IMR-90 (cell line): ENCODE data around the gene KLF16. TPM values are rescaled to one million over a fixed set of nuclear protein-coding genes. Genes with fewer than 3 reads are reported as not detected.

Experiments used
- ATAC-seq: fragments of 200-7000 bp; cut with Tn5 transposase; 2 replicates; pipeline ENCODE4 v1.9.1; 2020; ENCODE audit warnings: low read depth, mild to moderate bottlenecking, moderate library complexity
- BruUV-seq: library from RNA; stranded (reverse); fragments of 400-500 nt; replicated peaks from 2 replicates; lab custom pipeline; 2021; lab: Mats Ljungman, UMichigan
- CTCF ChIA-PET: fragments of 300-600 bp; formaldehyde crosslinking; extraction: SDS; loops from one replicate; lab custom pipeline; 2021; ENCODE audit warnings: antibody characterized with exemption; lab: Yijun Ruan, JAX
- POLR2A ChIA-PET: fragments of 300-600 bp; sonication (Branson Sonifier 250); formaldehyde crosslinking; loops from one replicate; lab custom pipeline; 2022; ENCODE audit warnings: antibody characterized with exemption; ENCODE audit not compliant: unreplicated experiment; lab: Charles Lee
- DNase-seq: peaks from one replicate; pipeline ENCODE4 v3.0.0; 2013
- H2AFZ ChIP-seq: replicated peaks from 2 replicates; pipeline ENCODE3; 2013; ENCODE audit warnings: low read length, mild to moderate bottlenecking; ENCODE audit not compliant: poor library complexity
- H2AK5ac ChIP-seq: 2 replicates; pipeline ENCODE4 v1.6.1; 2013; ENCODE audit warnings: low read depth, low read length, inconsistent platforms
- H2AK9ac ChIP-seq: replicated peaks from 2 replicates; pipeline ENCODE3; 2013; ENCODE audit warnings: mild to moderate bottlenecking, low read depth, low read length, moderate library complexity; ENCODE audit not compliant: poor library complexity
- H2BK120ac ChIP-seq: 2 replicates; pipeline ENCODE4 v1.6.1; 2013; ENCODE audit warnings: low read depth, low read length, inconsistent platforms
- H2BK15ac ChIP-seq: 3 replicates; pipeline ENCODE4 v1.6.1; 2013; ENCODE audit warnings: low read depth, low read length, inconsistent platforms
- H2BK20ac ChIP-seq: 2 replicates; pipeline ENCODE4 v1.6.1; 2013; ENCODE audit warnings: low read depth, mild to moderate bottlenecking, inconsistent platforms, low read length, moderate library complexity
- H2BK5ac ChIP-seq: 2 replicates; pipeline ENCODE4 v1.6.1; 2013; ENCODE audit warnings: mild to moderate bottlenecking, low read depth, low read length, inconsistent platforms; ENCODE audit not compliant: poor library complexity, severe bottlenecking
- H3K14ac ChIP-seq: replicated peaks from 2 replicates; pipeline ENCODE4 v1.6.1; 2013; ENCODE audit warnings: low read depth, low read length, inconsistent platforms
- H3K18ac ChIP-seq: 2 replicates; pipeline ENCODE4 v1.6.1; 2013; ENCODE audit warnings: low read depth, low read length, control low read depth
- H3K23ac ChIP-seq: 2 replicates; pipeline ENCODE4 v1.6.1; 2013; ENCODE audit warnings: low read depth, low read length, inconsistent platforms
- H3K27ac ChIP-seq: 2 replicates; pipeline ENCODE4 v1.5.1; 2013; ENCODE audit warnings: mild to moderate bottlenecking, control low read depth, low read length; ENCODE audit not compliant: insufficient read depth
- H3K27me3 ChIP-seq: 2 replicates; pipeline ENCODE4 v1.6.1; 2013; ENCODE audit warnings: low read length; ENCODE audit not compliant: control insufficient read depth, insufficient read depth
- H3K36me3 ChIP-seq: 2 replicates; pipeline ENCODE4 v1.6.1; 2013; ENCODE audit warnings: low read length, mixed read lengths; ENCODE audit not compliant: control insufficient read depth, insufficient read depth
- H3K4ac ChIP-seq: 2 replicates; pipeline ENCODE4 v1.6.1; 2013; ENCODE audit warnings: low read depth, low read length, inconsistent platforms
- H3K4me1 ChIP-seq: 2 replicates; pipeline ENCODE4 v1.6.1; 2013; ENCODE audit warnings: low read length, mixed read lengths; ENCODE audit not compliant: control insufficient read depth, insufficient read depth
- H3K4me2 ChIP-seq: 2 replicates; pipeline ENCODE4 v1.6.1; 2013; ENCODE audit warnings: low read depth, mild to moderate bottlenecking, control low read depth, low read length, moderate library complexity
- H3K4me3 ChIP-seq: 2 replicates; pipeline ENCODE4 v1.5.1; 2013; ENCODE audit warnings: low read depth, mild to moderate bottlenecking, control low read depth, low read length, moderate library complexity; ENCODE audit not compliant: insufficient read depth
- H3K56ac ChIP-seq: 2 replicates; pipeline ENCODE4 v1.6.1; 2013; ENCODE audit warnings: low read length, inconsistent platforms; ENCODE audit not compliant: insufficient read depth; ENCODE audit errors: extremely low read depth
- H3K79me1 ChIP-seq, 2 experiments: 2 replicates each; pipeline ENCODE4 v1.6.1; 2013; ENCODE audit warnings: low read length in 2 of 2, inconsistent platforms in 1 of 2, low read depth in 1 of 2
- H3K9ac ChIP-seq: 2 replicates; pipeline ENCODE4 v1.6.1; 2013; ENCODE audit warnings: low read depth, low read length, control low read depth
- H3K9me1 ChIP-seq: 2 replicates; pipeline ENCODE4 v1.6.1; 2013; ENCODE audit warnings: low read length, inconsistent platforms; ENCODE audit not compliant: insufficient read depth
- H3K9me3 ChIP-seq: 2 replicates; pipeline ENCODE4 v1.6.1; 2013; ENCODE audit warnings: low read length; ENCODE audit not compliant: control insufficient read depth, insufficient read depth
- H4K20me1 ChIP-seq: 2 replicates; pipeline ENCODE4 v1.6.1; 2013; ENCODE audit warnings: low read length, inconsistent platforms; ENCODE audit not compliant: insufficient read depth
- H4K5ac ChIP-seq: 2 replicates; pipeline ENCODE4 v1.6.1; 2013; ENCODE audit warnings: mild to moderate bottlenecking, low read depth, low read length, control low read depth
- H4K8ac ChIP-seq, 2 experiments: 2 replicates each; pipeline ENCODE4 v1.6.1; 2013; ENCODE audit warnings: low read depth in 2 of 2, low read length in 2 of 2, control low read depth in 1 of 2, inconsistent platforms in 1 of 2
- H4K91ac ChIP-seq: 2 replicates; pipeline ENCODE4 v1.6.1; 2013; ENCODE audit warnings: low read depth, low read length, inconsistent platforms; ENCODE audit not compliant: insufficient read depth
- BHLHE40 ChIP-seq: fragments of 150-350 bp; IDR thresholded peaks from 2 replicates; pipeline ENCODE4 v1.6.1; 2016; ENCODE audit warnings: mild to moderate bottlenecking, low read depth, low read length
- CEBPB ChIP-seq: IDR thresholded peaks from 2 replicates; pipeline ENCODE4 v1.6.1; 2012; ENCODE audit warnings: low read depth, low read length, improper control_type of control experiment
- CHD1 ChIP-seq: IDR thresholded peaks from 2 replicates; pipeline ENCODE4 v1.6.1; 2012; ENCODE audit warnings: low read depth, low read length, improper control_type of control experiment
- FOS ChIP-seq: fragments of 150-350 bp; IDR thresholded peaks from 2 replicates; pipeline ENCODE4 v1.6.1; 2016; ENCODE audit warnings: low read depth, low read length
- MAFK ChIP-seq: IDR thresholded peaks from 2 replicates; pipeline ENCODE4 v1.6.1; 2012; ENCODE audit warnings: low read depth, low read length, improper control_type of control experiment
- MAZ ChIP-seq: IDR thresholded peaks from 2 replicates; pipeline ENCODE4 v1.6.1; 2012; ENCODE audit warnings: low read depth, mild to moderate bottlenecking, low read length, improper control_type of control experiment, moderate library complexity, borderline replicate concordance
- MXI1 ChIP-seq: IDR thresholded peaks from 2 replicates; pipeline ENCODE4 v1.6.1; 2012; ENCODE audit warnings: low read depth, mild to moderate bottlenecking, low read length, moderate library complexity, borderline replicate concordance
- POLR2A ChIP-seq: IDR thresholded peaks from 2 replicates; pipeline ENCODE4 v1.6.1; 2012; ENCODE audit warnings: mild to moderate bottlenecking, low read depth, low read length
- RAD21 ChIP-seq: IDR thresholded peaks from 2 replicates; pipeline ENCODE4 v1.6.1; 2012; ENCODE audit warnings: low read length, improper control_type of control experiment
- RCOR1 ChIP-seq: IDR thresholded peaks from 2 replicates; pipeline ENCODE4 v1.6.1; 2012; ENCODE audit warnings: mild to moderate bottlenecking, low read length, improper control_type of control experiment; ENCODE audit not compliant: insufficient replicate concordance
- RFX5 ChIP-seq: IDR thresholded peaks from 2 replicates; pipeline ENCODE4 v1.8.0; 2012; ENCODE audit warnings: low read depth, mild to moderate bottlenecking, low read length, moderate library complexity
- SMC3 ChIP-seq: fragments of 150-350 bp; IDR thresholded peaks from 2 replicates; pipeline ENCODE4 v1.6.1; 2016; ENCODE audit warnings: low read depth, mild to moderate bottlenecking, antibody characterized with exemption, low read length, moderate library complexity
- USF2 ChIP-seq: fragments of 150-350 bp; IDR thresholded peaks from 2 replicates; pipeline ENCODE4 v1.6.1; 2017; ENCODE audit warnings: mild to moderate bottlenecking, antibody characterized with exemption, low read length, low read depth
- WGBS, 2 experiments: methylation state at CpG; one replicate each; pipeline versions ENCODE4 v1.1.5 to v1.1.7; 2013; ENCODE audit warnings: missing lambda C conversion rate in 2 of 2; ENCODE audit not compliant: insufficient read length in 1 of 2; ENCODE audit errors: extremely low coverage in 2 of 2; 5-methylcytosine and 5-hydroxymethylcytosine counted together
- dilution Hi-C: fragments of 300-500 bp; cut with HindIII; formaldehyde crosslinking; loops from one replicate; pipeline ENCODE4 v1.14.3; 2018; ENCODE audit warnings: low sequenced_read_pairs; ENCODE audit not compliant: unreplicated experiment
- in situ Hi-C: fragments of 300-500 bp; cut with MboI; formaldehyde crosslinking; loops from 3 replicates; pipeline ENCODE4 v1.14.3; 2019; ENCODE audit warnings: low sequenced_read_pairs, inconsistent platforms, mixed read lengths
- intact Hi-C: fragments of 100-400 bp; cut with micrococcal nuclease; formaldehyde crosslinking; loops from 2 replicates; pipeline ENCODE4 v1.10.0; 2022
- polyA plus RNA-seq, 3 experiments: library from polyadenylated mRNA; depleted of rRNA; stranded (reverse); fragments of >200 nt; gene quantifications; 2 replicates each; pipeline ENCODE4 v1.2.3, GENCODE V29; 2012; ENCODE audit warnings: low replicate concordance in 1 of 3
- total RNA-seq: library from RNA; depleted of rRNA; stranded (reverse); fragments of >200 nt; gene quantifications from 2 replicates; pipeline ENCODE4 v1.2.3, GENCODE V29; 2012
- TF ChIP-seq, protein P1 (sequence below): conservative IDR thresholded peaks from 2 replicates; pipeline ENCODE4 v1.5.1; 2012; ENCODE audit warnings: mild to moderate bottlenecking, low read depth, low read length, improper control_type of control experiment
- TF ChIP-seq, protein P2 (sequence below): fragments of 150-350 bp; IDR thresholded peaks from 2 replicates; pipeline ENCODE4 v1.6.1; 2016; ENCODE audit warnings: low read depth, mild to moderate bottlenecking, low read length, moderate library complexity, borderline replicate concordance

The KLF16 gene
- total and polyA plus RNA-seq, 2 of the 4 experiments (the other 2 are of a cell fraction): 0.90 to 13.1 TPM

GRCh38 chr19:1907563-1908363 lies 44.4 kb upstream of the KLF16 start:
- dilution Hi-C loops (no loop called here), in situ Hi-C loops (no loop called here), intact Hi-C loops (no loop called here)
- 93% methylated on average over 22 of the region's 43 CpGs; no CpG with 5 or more reads in 1 of the 2 experiments for WGBS, 2 experiments
- no peak overlapping the region for H4K8ac ChIP-seq
- no peak overlapping the region for H3K56ac ChIP-seq
- no peak overlapping the region for H4K91ac ChIP-seq
- H3K4me2 ChIP-seq: no peak overlapping the region
- H2AK9ac ChIP-seq: no peak overlapping the region
- no peak overlapping the region for H2BK120ac ChIP-seq
- ATAC-seq (no peak), DNase-seq (no peak)
- no peaks in the 10 kb centered on the region for H3K27me3 ChIP-seq
- no peak overlapping the region for H2AFZ ChIP-seq
- H3K23ac ChIP-seq: no peak overlapping the region
- H4K5ac ChIP-seq: no peak overlapping the region
- no peak overlapping the region for H3K27ac ChIP-seq
- H4K20me1 ChIP-seq: peaks cover 40% of the 10 kb centered on the region
- no peak overlapping the region for H2AK5ac ChIP-seq
- POLR2A ChIA-PET: no interaction called here
- H3K9me3 ChIP-seq: no peaks in the 10 kb centered on the region
- no peak overlapping the region for H3K14ac ChIP-seq
- peaks cover 17 to 59% of the 10 kb centered on the region in 2 experiments for H3K79me1 ChIP-seq
- no peak overlapping the region for H2BK5ac ChIP-seq
- CTCF ChIA-PET: no interaction called here
- H3K36me3 ChIP-seq: peaks cover 4% of the 10 kb centered on the region; the same call in 1 of the 2 replicates
- H3K4ac ChIP-seq: no peak overlapping the region
- no peak overlapping the region for H3K4me3 ChIP-seq
- BruUV-seq: no TSS peak
- no peak overlapping the region for H3K18ac ChIP-seq
- H3K9ac ChIP-seq: no peak overlapping the region
- H3K4me1 ChIP-seq: peaks cover 10% of the 10 kb centered on the region
- no peak overlapping the region for H2BK15ac ChIP-seq
- H3K9me1 ChIP-seq: peaks cover 13% of the 10 kb centered on the region; the same call in 1 of the 2 replicates
- H2BK20ac ChIP-seq: no peak overlapping the region
- TF ChIP-seq, protein P1, sequence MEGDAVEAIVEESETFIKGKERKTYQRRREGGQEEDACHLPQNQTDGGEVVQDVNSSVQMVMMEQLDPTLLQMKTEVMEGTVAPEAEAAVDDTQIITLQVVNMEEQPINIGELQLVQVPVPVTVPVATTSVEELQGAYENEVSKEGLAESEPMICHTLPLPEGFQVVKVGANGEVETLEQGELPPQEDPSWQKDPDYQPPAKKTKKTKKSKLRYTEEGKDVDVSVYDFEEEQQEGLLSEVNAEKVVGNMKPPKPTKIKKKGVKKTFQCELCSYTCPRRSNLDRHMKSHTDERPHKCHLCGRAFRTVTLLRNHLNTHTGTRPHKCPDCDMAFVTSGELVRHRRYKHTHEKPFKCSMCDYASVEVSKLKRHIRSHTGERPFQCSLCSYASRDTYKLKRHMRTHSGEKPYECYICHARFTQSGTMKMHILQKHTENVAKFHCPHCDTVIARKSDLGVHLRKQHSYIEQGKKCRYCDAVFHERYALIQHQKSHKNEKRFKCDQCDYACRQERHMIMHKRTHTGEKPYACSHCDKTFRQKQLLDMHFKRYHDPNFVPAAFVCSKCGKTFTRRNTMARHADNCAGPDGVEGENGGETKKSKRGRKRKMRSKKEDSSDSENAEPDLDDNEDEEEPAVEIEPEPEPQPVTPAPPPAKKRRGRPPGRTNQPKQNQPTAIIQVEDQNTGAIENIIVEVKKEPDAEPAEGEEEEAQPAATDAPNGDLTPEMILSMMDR: no peak
- no peak for TF ChIP-seq CHD1
- TF ChIP-seq MAZ: no peak
- TF ChIP-seq, protein P2, sequence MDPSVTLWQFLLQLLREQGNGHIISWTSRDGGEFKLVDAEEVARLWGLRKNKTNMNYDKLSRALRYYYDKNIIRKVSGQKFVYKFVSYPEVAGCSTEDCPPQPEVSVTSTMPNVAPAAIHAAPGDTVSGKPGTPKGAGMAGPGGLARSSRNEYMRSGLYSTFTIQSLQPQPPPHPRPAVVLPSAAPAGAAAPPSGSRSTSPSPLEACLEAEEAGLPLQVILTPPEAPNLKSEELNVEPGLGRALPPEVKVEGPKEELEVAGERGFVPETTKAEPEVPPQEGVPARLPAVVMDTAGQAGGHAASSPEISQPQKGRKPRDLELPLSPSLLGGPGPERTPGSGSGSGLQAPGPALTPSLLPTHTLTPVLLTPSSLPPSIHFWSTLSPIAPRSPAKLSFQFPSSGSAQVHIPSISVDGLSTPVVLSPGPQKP: no peak
- TF ChIP-seq RFX5: no peak
- TF ChIP-seq POLR2A: no peak
- TF ChIP-seq USF2: no peak
- no peak for TF ChIP-seq MAFK
- no peak for TF ChIP-seq RCOR1
- no peak for TF ChIP-seq CEBPB
- no peak for TF ChIP-seq FOS
- no peak for TF ChIP-seq SMC3
- TF ChIP-seq MXI1: no peak
- no peak for TF ChIP-seq RAD21
- no peak for TF ChIP-seq BHLHE40
